HG03139 (cell line): ENCODE measurements around the gene GABBR2.
"Not testable (repeated sequence)": the region's sequence is repeated elsewhere in the genome, so short reads cannot be mapped to it uniquely, and the experiment has no call there.

Experiments used
- ATAC-seq: cut with Tn5 transposase; IDR thresholded peaks from one replicate; pipeline ENCODE4 v1.9.1; 2021; ENCODE audit not compliant: unreplicated experiment

GABBR2 gene

DNA sequence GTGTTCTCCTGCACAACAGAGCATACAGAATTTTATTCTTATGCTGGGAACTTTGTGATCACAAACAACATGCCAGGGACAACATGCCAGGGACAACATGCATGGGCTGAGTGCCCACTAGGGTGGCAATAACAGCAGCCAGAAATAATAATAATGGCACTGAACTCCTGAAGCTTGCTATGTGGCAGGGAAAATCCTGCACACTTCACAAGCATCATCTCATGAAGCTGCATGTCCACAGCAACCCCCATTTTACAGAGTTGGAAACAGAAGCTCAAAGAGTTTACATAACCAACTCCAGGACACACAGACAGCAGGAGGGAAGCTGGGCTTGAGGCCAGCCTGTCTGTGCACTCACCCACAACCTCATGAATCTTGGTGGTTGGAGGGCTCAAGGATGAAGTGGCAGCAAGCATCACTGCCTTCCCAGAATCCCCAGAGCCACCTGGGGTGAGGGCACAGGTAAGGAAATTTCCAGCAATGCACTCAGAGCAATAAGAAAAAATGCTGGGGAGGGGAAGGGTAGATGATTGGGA is 111.4 kb downstream of the GABBR2 start:
- ATAC-seq = no peak

DNA sequence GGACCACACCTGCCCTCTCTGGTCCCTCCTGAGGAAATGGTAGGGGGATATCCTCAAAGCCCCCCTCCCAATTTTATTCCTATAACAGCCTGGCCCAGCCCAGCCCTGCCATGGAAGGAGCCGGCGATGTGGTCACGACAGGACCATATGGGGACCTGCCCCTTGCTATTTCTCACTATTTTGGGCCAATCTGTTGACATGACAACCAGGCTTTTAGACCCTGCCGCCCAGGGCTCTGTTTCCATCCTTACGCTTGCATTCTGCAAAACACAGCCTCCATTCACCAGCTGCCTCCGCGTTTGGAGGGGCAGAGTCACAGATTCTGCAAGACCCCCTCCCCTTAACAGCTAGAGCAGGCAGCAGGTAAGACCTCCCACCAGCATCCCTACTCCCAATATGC is 112.2 kb downstream of the GABBR2 start:
- ATAC-seq = no peak

DNA sequence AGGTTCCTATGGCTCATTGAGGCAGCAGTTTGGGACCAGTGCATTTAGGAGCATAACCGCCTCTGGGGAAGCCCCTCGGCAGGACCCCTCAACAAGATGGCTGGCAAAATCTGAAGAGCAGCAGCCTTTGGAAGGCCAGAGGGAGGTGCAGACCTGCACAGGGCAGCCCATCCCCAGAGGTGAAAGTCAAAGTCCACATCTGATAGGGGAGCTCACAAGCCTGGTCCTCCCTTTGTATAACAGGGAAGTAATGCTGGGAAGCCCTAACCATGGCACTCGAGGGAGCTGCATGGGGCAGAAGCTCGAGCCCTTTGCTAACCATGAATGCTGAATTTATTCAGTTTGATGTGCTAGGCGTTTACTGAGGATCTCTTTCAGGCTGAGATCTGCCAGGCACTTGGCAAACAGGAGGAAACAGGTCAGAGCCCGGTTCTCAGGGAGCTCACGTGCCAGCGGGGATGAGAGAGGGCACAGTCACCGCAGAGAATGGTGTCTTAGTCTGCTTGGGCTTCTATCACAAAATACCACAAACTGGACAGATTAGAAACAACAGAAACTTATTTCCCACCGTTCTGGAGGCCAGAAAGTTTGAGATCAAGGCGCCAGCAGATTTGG is 114.1 kb downstream of the GABBR2 start:
- no peak for ATAC-seq

DNA sequence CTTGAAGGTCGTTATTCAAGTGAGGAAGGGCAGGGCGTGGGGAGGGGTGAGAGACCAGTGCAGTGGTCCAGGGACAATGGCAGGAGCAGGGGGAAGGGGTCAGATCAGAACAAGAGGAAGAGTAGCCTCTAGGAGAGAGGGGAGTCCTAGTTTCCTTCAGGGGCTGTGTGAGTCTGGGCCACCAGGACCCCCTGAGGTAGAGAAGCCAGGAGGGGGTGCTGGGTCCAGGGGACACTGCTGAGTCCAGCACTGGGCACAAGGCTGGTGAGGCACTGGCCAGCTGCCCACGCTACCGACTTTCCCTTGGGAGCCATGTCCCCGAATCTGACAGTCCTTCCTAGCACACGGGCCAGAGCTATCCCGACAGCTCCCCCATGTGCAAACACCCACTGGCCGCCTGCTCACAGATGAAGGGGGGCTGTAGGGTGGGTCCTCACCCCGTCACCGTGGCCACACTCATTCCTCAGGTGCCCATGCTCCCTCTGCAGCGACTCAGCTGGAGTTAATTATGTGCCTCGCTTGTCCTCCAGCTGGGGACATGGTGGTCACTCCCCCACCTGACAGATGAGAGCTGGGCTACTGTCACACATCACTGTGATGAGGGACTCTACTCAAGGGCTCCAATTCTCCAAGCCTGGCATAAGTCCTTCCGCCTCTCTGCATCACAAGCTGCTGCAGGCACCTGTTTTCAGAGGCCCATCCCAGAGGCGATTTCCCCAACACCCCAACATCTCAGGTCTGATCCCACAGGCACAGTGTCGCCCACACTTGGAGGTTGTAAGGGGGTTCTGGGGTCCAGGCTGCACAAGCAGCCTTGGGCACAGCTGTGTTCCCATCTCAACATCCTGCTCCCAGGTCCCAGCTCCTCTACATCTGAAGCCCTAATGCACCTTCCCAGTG is 115.1 kb downstream of the GABBR2 start:
- ATAC-seq = no peak

DNA sequence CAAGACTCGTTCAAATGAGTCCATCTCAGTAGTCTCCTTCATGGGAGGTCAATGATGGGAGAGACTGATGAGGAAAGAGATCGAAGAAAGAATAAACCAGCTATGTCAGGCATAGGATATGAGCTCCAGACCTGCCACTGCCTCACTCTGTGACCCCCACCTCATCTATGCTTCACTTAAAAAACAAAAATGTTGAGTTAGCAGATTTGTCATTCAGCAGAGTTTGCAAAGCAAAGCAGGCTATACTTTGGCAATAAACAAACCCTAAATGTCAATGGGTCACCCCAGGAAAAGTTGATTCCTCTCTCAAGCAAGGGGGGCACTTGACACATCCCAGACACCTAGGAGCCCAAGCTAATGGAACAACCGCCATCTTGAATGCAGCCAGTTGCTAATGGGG is 117.0 kb downstream of the GABBR2 start:
- ATAC-seq = no peak

DNA sequence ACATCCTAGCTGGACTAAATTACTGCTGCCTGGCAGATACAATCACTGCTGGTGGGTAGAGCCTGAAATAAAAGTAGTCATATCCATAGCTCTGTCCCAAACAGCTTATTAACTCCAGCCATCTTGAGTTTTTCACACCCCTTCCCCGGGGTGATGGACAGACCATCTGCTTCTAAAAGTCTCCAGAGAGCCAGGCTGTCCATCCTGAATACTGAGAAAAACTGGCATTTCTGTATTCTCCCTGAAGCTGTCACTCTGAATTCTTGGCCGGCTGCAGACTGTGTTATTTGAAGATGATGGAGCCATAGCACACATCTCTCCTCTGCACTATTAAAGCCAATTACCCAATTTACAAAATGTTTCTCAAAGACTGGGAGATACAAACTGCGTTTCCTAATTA is 118.6 kb downstream of the GABBR2 start:
- no peak for ATAC-seq

DNA sequence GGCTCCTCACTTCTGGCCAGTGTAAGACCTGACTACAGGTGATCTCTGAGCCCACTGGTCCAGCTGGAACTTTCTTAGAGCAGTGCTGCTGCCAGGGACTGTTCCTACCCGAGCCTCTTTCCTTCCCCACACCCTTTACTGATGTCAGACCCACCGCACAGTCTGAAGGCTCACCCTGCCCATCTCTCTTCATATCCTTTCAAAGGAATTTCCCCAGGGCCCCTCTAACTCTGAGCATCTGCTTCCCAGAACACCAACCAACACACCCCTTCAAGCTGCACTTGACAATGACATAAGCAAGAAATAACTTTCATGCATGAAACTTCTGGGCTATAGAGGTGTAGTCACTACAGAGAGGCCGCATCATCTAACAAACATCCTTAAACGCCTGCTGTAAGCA is 119.6 kb downstream of the GABBR2 start:
- ATAC-seq = no peak

DNA sequence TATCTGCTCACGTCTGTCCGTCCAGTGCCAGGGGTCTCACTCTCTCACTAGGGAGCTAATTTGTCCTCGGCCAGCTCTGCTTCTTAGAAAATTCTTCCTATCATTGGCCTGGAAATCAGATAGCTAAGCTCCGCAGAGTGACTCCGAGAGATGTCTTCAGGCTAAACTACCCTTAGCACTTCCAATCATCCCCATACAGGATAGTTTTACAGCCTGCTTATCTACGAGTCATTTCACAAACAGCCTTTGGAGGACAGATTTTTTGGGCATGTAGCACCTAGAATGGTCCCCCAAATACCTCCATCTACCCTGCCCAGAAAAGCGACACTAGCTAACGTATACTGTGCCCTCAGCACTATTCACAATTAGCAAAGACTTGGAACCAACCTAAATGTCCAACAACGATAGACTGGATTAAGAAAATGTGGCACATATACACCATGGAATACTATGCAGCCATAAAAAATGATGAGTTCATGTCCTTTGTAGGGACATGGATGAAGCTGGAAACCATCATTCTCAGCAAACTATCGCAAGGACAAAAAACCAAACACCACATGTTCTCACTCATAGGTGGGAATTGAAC is 123.8 kb downstream of the GABBR2 start:
- not testable (repeated sequence) for ATAC-seq

DNA sequence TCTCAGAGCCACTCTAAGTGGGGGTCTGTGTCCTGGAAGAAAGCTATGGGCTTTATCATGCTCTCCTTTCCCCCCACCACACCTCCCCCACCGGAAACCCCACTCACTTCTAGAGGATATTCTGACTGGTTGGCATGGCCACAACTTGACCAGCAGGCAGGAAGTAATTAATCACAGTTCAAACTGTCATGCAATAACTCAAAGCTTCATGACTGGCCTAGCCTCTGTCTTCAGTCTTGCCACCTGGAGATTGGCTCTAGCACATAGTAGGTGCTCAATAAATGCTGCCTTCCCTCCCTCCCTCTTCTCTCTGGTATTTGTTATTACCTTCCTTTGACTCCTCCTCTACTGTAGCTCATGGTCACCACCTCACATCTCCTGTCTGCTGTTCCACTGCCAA is 124.7 kb downstream of the GABBR2 start:
- peak; percentile 66 for ATAC-seq

DNA sequence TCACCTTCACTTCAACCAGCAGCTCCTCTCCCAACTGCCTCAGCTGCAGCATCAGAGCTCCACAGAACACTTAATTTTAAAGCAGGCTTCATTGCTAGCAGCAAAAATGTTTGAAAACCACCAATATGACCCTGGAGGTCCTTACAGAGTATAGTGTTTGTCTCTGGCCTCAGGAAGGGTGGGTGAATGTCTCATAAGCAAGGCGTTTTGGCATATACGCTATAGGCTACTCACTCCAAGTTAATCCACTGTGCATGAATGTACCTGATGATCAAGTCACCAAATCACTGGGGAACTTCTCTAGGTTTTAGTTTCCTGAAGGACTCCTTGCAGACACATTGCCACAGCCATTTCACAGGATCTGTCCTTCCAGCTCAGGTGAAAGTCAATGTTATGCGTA is 125.3 kb downstream of the GABBR2 start:
- peak; percentile 8 for ATAC-seq

DNA sequence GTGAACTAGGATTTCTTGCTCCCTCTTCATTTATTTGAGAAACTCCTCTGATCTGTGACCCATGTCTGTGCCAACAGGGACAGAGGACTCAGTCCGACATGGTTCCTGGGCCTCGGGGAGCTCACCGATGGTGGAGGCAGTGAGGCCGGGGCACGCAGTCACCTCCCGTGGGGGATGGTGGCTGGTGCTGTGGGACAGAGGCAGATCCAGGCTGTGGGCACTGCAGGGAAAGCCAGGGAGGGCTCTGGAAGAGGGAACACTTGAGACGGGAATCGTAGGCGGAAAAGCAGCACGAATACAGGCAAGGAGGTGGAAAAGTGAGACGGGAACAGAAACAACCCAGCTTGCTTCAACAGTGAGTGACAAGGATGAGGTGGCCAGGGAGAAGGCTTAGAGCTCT is 127.8 kb downstream of the GABBR2 start:
- ATAC-seq = no peak

DNA sequence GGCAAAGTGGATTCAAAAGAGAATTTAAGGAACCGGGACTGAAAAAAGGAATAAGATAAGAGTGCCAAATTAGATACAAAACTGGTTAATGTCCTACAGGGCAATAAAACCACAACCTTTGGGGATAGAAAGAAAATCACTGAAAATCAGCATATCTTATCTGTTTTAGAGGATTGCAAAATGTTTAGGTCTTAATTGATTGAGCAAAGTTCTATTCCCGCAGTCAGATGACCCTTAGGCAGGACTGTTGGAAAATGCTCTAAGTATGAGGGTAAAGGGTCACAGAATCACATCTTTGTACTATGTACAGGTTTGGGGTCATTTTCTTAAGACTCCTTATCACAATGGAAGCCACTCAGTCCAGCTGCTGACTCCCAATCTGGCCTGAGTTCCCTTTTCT is 129.0 kb downstream of the GABBR2 start:
- no peak for ATAC-seq

DNA sequence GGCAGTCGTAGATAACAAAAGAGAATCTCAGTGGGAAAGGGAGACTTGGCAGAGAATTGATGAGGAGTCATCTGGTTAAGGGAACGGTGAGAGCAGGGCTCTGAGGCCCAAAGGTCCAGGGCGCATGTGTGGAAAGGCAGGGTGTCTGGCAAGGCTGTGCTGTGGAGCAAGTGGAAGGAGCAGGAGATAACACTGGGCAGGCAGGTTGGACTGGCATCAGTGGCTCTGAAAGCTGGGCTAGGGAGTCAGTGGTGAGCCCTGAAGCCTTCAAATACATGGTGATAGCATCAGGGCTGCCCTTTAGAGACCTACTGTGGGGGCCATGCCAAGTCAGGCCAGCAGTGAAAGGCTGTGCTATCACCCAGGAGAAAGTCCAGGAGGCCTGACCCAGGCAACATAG is 131.3 kb downstream of the GABBR2 start:
- ATAC-seq = no peak

DNA sequence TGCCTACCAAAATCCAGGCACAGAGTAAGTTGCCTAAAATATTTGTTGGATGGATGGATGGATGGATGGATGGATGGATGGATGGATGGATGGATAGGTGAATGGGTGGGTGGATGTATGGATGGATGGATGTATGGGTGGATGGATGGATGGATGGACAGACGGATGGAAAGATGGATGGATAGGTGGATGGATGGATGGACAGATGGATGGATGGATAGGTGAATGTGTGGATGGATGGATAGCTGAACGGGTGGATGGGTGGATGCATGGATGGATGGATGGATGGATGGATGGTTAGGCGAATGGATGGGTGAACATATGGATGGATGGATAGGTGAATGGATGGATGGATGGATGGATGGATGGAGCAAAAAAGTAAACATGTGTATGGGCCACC is 131.9 kb downstream of the GABBR2 start:
- no peak for ATAC-seq

DNA sequence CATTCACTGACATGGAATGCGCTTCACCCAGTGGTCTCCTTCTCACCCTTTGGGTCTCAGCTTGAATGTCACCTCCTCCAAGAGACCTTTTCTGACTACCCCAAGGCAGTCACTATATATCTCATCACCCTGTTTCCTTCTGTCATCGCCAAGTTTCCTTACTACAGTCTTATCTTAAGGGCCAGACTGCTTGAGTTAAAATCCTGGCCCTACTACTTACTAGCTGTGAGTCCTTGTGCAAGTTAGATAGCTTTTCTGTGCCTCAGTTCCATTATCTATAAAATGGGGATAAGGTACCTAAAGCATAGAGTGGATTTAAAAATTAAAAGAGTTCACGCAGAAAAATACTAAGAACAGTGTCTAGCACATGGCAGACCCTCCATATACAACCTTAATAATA is 132.4 kb downstream of the GABBR2 start:
- peak; percentile 3 for ATAC-seq

DNA sequence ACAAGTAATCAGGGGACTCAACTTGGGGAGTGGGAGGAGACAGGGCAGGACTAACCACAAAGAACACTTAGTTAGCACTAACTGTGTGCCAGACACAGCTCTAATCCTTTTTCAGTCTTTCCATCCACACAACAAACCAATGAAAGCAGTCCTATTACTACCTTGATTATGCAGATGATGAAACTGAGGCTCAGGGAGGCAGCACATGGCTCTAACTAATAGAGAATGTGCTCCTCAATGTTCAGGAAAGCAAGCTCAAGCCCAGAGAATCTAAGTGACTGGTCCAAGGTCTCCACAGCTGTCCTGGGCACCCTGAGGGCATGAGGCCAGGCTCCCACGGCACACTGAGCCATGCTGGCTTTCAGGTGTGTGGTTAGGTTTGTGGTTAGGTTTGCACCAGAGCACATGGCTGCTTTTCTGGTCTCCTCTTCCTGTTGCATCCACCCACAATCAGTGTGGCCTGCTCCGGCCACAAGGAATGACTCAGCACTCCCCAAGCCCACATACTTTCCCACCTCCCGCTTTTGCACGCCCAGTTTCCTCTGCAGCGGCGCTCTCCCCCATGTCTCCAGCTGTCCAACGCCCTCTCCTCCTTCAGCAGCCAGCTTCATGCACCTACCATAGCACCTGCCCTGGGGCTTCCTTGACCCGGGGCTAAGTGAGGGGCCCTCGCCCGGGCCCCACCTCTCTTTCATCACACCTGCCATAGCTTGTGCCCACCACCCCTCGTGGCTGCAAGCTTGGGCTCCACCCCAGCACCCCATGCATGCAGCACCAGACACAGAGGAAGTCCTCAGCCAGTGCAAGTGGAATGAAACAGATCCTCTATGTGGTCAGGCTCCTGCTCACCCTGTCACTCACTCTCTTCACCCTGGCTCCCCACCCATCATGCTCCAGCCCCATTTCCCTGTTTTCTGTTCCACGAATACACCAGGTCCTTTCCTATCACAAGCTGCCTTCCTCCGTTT is 133.1 kb downstream of the GABBR2 start:
- ATAC-seq = peak; percentile 77

DNA sequence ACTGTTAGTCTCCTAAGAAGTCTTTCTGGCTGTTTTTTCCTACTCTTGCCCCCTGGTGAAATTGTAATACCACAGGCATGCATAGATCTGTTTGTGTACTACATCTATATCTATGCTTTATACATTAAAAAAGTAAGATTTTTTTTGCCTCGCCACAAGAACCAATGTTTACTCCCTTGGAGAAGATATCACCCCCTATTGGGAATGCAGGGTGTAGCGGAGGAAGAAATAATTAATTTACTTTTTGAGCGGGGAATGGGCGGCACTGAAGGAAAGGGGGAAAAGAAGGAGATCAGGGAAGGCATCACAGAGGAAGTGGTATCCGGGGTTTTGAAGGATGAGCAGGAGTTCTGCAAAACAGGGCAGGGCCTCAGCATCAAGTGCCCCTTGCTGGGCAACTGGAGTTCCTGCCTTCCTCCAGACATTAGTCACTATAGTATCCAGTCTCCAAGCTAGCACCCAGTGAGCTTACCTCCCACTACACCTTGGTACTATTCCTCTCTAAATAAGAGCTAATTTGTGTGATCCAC is 134.9 kb downstream of the GABBR2 start:
- no peak for ATAC-seq

DNA sequence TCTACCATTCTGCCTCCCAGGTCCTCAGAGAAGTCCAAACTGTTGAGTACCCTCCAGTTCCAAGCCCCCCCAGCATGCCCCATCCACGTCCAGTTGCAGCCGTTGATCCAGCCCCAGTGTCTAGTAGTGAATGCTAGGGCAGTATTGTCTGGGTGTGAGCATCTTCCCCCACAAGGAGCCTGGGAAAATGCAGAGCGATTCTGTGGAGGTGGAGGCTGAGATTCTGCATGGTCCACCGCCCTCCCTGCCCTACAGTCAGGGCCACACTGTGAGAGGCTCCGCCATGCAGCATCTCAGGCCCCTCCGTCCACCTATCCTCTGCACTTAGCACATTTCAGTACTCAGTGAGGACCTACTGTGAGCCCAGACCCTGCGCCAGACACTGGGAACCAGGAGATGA is 135.9 kb downstream of the GABBR2 start:
- no peak for ATAC-seq

DNA sequence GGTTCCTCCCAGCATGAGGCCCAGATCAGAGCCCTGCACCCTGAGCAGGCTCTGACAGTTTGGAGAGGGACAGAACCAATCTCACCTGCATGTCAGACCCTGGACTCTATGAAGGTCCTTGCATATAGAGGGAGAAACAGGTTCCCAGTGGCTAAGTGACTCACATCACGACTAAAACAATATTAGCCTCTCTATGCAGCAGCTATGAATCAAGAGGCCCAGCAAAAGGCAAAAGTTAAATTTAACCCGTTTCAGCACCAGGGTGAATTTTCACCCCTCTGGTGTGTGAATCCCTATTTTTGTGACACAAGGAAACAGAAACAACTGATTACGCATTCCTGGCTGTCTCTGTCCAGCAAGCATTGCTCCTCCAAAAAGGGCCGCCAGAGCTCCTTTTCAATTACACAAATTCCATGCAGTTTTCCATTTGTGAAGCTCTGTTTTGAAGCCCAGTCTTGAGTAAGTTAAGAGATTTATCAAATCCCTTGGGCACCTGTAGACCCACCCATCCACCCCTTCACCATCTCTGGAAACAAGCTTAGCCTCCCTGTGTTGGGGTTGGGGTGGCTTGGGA is 136.6 kb downstream of the GABBR2 start:
- ATAC-seq = no peak

DNA sequence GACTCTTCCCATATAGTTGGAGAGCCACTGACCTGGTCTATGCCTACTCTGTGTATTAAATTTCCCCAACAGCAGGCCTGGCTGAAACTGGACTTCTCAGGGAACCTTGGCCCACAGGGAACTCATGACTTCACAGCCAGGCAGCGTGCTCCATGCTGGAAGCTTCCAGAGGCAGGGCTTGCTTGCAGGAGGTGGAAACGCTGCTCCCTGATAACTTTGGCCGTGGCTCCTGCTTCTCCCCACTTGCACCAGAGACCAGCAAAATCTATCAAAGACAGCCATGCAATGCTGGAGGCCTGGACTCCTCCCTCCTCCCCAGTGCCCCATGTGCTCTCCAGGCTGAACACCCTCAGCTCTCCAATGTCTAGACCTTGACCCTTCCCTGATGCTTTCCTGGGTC is 137.1 kb downstream of the GABBR2 start:
- no peak for ATAC-seq
